Measurements from ENCODE around the gene SLC37A1. TPM values are rescaled to one million over a fixed set of nuclear protein-coding genes. Genes with fewer than 3 reads are reported as not detected.

SLC37A1 gene
- total and polyA plus RNA-seq, 9 of the 15 experiments (the other 6 are each of a cell fraction or from before 2014, with no cell fraction given), result 0.06 to 3.4 (median 0.40) TPM

DNA sequence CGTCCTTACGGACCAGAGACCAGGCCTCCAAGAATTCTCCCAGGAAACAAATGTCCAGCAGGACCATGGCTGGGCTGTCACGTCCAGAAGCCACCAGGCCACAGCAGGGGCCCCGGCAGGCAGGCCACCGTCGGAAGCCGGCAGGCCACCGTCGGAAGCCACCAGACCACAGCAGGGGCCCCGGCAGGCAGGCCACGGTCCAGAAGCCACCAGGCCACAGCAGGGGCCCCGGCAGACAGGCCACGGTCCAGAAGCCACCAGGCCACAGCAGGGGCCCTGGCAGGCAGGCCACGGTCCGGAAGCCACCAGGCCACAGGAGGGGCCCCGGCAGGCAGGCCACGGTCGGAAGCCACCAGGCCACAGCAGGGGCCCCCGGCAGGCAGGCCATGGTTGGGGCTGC, 72.8 kb downstream of the SLC37A1 start:
- ATAC-seq (no peak), FAIRE-seq (no peak), DNase-seq (ENCODE audit: extremely low read depth in 1 of 4, low spot score in 3 of 4) (no peak)
- no peak overlapping the region for H3K27ac ChIP-seq (ENCODE audit: extremely low read depth, low read depth, low read length)
- no peak overlapping the region for H3K4me2 ChIP-seq (ENCODE audit: insufficient read depth, low read length)
- H3K4me3 ChIP-seq, result no peak overlapping the region
- H2AFZ ChIP-seq (ENCODE audit: low read depth, low read length), result no peak overlapping the region
- H3K27me3 ChIP-seq (ENCODE audit: control insufficient read depth in 2 of 2, insufficient read depth in 2 of 2, low read length in 2 of 2), result peaks cover 36 to 74% of the 10 kb centered on the region in 2 experiments
- CTCF ChIA-PET (ENCODE audit: low intra/inter-chr PET ratio), result no interaction called here
- in situ Hi-C loops (cut with MboI), result no loop called here
- whole genome bisulfite sequencing (ENCODE audit: insufficient coverage, low coverage, missing lambda C conversion rate), result 16% methylated on average over 18 of the region's 19 CpGs
- H3K79me2 ChIP-seq (ENCODE audit: control insufficient read depth, insufficient read depth, low read length), result no peaks in the 10 kb centered on the region
- no peak overlapping the region for H3K9ac ChIP-seq (ENCODE audit: insufficient read depth in 1 of 2, low read depth in 2 of 2, low read length in 2 of 2)
- POLR2A ChIA-PET, result interaction anchor here (0.7 to 1.2 kb wide), 3 partner anchors 9 to 148 kb away, joined by 3 to 6 read pairs (median 3); no protein-coding TSS in a partner anchor
- H3K9me1 ChIP-seq (ENCODE audit: control insufficient read depth, insufficient read depth, low read length), result no peaks in the 10 kb centered on the region
- intact Hi-C loops (cut with micrococcal nuclease), result no loop called here
- no TSS peak for BruUV-seq (replicated peaks)
- no peaks in the 10 kb centered on the region for H3K36me3 ChIP-seq (ENCODE audit: control insufficient read depth, insufficient read depth, low read length)
- peaks cover 0 to 3% of the 10 kb centered on the region in 2 experiments; a peak in 1 of 5 replicates for H3K4me1 ChIP-seq (replicated peaks in 1 of 2; ENCODE audit: control insufficient read depth in 2 of 2, insufficient read depth in 2 of 2, low read length in 2 of 2)
- peaks cover 4% of the 10 kb centered on the region; the same call in 1 of the 2 replicates for H4K20me1 ChIP-seq (replicated peaks; ENCODE audit: control insufficient read depth, insufficient read depth, low read length)
- no peaks in the 10 kb centered on the region for H3K9me3 ChIP-seq (replicated peaks; ENCODE audit: control insufficient read depth, insufficient read depth, low read depth, low read length)
- TF ChIP-seq NR2C2 (CRISPR knock-in tag; IDR thresholded peaks at IDR 0.05) (no peak), NR2C2 (tag; IDR thresholded peaks at IDR 0.05) (no peak), FIP1L1 (IDR thresholded peaks at IDR 0.05; ENCODE audit: low read depth, low read length, poor library complexity, severe bottlenecking) (no peak), MCM7 (IDR thresholded peaks at IDR 0.05) (no peak), ZBTB8A (IDR thresholded peaks at IDR 0.05; ENCODE audit: partially characterized antibody) (no peak), NEUROD1 (IDR thresholded peaks at IDR 0.05; ENCODE audit: borderline replicate concordance, low read depth, low read length, partially characterized antibody) (no peak), MCM2 (IDR thresholded peaks at IDR 0.05; ENCODE audit: low read depth) (no peak), POLR2AphosphoS2 (IDR thresholded peaks at IDR 0.05; ENCODE audit: low read length) (no peak), SRSF1 (IDR thresholded peaks at IDR 0.05; ENCODE audit: low read depth, low read length) (no peak), HDAC3 (IDR thresholded peaks at IDR 0.05; ENCODE audit: borderline replicate concordance, partially characterized antibody) (no peak)
- TF ChIP-seq, protein P1, sequence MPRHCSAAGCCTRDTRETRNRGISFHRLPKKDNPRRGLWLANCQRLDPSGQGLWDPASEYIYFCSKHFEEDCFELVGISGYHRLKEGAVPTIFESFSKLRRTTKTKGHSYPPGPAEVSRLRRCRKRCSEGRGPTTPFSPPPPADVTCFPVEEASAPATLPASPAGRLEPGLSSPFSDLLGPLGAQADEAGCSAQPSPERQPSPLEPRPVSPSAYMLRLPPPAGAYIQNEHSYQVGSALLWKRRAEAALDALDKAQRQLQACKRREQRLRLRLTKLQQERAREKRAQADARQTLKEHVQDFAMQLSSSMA (CRISPR knock-in tag; IDR thresholded peaks at IDR 0.05), result no peak
- TF ChIP-seq, protein P2, sequence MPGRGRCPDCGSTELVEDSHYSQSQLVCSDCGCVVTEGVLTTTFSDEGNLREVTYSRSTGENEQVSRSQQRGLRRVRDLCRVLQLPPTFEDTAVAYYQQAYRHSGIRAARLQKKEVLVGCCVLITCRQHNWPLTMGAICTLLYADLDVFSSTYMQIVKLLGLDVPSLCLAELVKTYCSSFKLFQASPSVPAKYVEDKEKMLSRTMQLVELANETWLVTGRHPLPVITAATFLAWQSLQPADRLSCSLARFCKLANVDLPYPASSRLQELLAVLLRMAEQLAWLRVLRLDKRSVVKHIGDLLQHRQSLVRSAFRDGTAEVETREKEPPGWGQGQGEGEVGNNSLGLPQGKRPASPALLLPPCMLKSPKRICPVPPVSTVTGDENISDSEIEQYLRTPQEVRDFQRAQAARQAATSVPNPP (IDR thresholded peaks at IDR 0.05; ENCODE audit: borderline replicate concordance, insufficient read depth, insufficient read length), result no peak

Data from K562 (cell line).